Measurements from ENCODE around the gene TNFRSF1B. TPM values are rescaled to one million over a fixed set of nuclear protein-coding genes. Genes with fewer than 3 reads are reported as not detected.
"Not testable (repeated sequence)": the region's sequence is repeated elsewhere in the genome, so short reads cannot be mapped to it uniquely, and the experiment has no call there.

The TNFRSF1B gene
- total RNA-seq, 1 experiment from 2014 or later = 3.5 TPM

DNA sequence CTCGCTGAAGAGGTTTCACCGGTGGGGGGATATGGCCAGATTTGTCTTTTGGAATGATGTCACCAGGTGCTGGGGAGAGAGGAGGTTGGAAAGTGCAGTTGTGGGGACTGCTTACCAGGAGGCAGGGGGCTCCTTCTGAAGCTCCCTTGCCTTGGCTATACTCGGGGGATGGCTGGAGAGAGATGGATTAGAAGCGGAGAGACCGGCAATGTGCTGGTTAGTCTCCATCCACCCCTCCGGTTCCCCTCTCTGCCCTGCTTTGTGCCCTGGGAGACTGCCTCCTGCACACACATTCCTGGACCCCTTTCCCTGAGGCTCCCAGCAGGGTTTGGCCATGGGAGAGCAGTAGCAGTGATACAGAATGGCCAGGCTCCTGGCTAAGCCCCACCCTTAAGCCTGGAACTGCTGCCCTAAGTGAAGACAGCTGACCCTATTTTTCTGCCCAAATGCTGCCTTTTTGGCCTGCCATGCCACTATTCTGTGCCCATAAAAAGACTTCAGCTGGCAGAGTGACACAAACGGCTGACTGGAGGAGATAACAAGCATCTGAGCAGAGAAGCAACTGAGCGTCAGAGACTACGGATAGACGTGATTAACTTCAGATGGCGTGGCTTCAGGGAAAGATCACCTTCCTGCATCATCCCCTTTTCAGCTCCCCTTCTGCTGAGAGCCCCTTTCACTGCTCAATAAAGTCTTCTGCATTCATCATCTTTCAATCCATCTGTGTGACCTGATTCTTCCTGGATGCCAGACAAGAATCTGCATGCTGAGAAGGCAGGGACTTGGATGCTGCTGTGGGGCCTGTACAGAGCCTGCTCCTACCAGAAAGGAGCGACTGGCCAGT, 48.5 kb downstream of the TNFRSF1B start:
- TF ChIP-seq, protein P1, sequence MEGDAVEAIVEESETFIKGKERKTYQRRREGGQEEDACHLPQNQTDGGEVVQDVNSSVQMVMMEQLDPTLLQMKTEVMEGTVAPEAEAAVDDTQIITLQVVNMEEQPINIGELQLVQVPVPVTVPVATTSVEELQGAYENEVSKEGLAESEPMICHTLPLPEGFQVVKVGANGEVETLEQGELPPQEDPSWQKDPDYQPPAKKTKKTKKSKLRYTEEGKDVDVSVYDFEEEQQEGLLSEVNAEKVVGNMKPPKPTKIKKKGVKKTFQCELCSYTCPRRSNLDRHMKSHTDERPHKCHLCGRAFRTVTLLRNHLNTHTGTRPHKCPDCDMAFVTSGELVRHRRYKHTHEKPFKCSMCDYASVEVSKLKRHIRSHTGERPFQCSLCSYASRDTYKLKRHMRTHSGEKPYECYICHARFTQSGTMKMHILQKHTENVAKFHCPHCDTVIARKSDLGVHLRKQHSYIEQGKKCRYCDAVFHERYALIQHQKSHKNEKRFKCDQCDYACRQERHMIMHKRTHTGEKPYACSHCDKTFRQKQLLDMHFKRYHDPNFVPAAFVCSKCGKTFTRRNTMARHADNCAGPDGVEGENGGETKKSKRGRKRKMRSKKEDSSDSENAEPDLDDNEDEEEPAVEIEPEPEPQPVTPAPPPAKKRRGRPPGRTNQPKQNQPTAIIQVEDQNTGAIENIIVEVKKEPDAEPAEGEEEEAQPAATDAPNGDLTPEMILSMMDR (IDR thresholded peaks at IDR 0.05; ENCODE audit: insufficient read depth in 1 of 2, low read depth in 1 of 2, low read length in 1 of 2, severe bottlenecking in 1 of 2, unreplicated experiment in 1 of 2) = no peak
- Mint-ChIP-seq H3K27ac (ENCODE audit: unreplicated experiment) (no peak overlapping the region), H3K4me3 (ENCODE audit: unreplicated experiment) (no peak overlapping the region), H3K4me1 (ENCODE audit: low read depth, unreplicated experiment) (no peaks in the 10 kb centered on the region), H3K9me3 (ENCODE audit: unreplicated experiment) (no peaks in the 10 kb centered on the region), H3K36me3 (ENCODE audit: insufficient read depth, unreplicated experiment) (no peaks in the 10 kb centered on the region), H3K27me3 (ENCODE audit: insufficient read depth, unreplicated experiment) (peaks cover 6% of the 10 kb centered on the region)
- POLR2A ChIA-PET = no interaction called here
- Histone ChIP-seq H3K4me1 (peaks cover 8% of the 10 kb centered on the region), H3K36me3 (ENCODE audit: control insufficient read depth, insufficient read depth, low read length) (no peaks in the 10 kb centered on the region), H3K27me3 (replicated peaks; ENCODE audit: control insufficient read depth, insufficient read depth, low read length) (no peaks in the 10 kb centered on the region), H3K4me3 (ENCODE audit: low read depth, low read length) (no peak overlapping the region), H3K9me3 (no peaks in the 10 kb centered on the region)
- DNase-seq = no peak
- intact Hi-C loops (cut with micrococcal nuclease; ENCODE audit: unreplicated experiment) = no loop called here
- BruUV-seq (replicated peaks) = no TSS peak
- CTCF ChIA-PET = no interaction called here

DNA sequence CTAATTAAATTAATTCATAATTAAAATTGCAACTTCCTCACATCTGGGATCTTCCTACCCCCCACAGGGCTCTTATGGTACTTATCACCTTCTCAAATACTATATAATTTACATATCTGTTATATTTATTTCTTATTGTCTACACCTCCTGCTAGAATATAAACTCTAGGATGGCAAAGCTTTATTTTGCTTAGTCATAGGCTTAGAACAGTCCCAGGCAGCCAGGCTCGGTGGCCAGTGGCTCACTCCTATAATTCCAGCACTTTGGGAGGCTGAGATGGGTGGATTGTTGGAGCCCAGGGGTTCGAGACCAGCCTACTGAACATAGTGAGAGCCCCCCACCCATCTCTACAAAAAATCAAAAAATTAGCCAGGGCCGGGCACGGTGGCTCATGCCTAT, 53.0 kb downstream of the TNFRSF1B start:
- ChIA-PET CTCF (no interaction called here), POLR2A (no interaction called here)
- H3K9me3 ChIP-seq = no peaks in the 10 kb centered on the region
- DNase-seq = no peak
- H3K4me1 Mint-ChIP-seq (ENCODE audit: low read depth, unreplicated experiment) = no peaks in the 10 kb centered on the region
- H3K4me3 Mint-ChIP-seq (ENCODE audit: unreplicated experiment) = no peak overlapping the region
- H3K9me3 Mint-ChIP-seq (ENCODE audit: unreplicated experiment) = peaks cover 10% of the 10 kb centered on the region
- TF ChIP-seq, protein P1 (IDR thresholded peaks at IDR 0.05; ENCODE audit: insufficient read depth in 1 of 2, low read depth in 1 of 2, low read length in 1 of 2, severe bottlenecking in 1 of 2, unreplicated experiment in 1 of 2) = no peak
- H3K4me3 ChIP-seq (ENCODE audit: low read depth, low read length) = no peak overlapping the region
- no peaks in the 10 kb centered on the region for H3K36me3 ChIP-seq (ENCODE audit: control insufficient read depth, insufficient read depth, low read length)
- no TSS peak for BruUV-seq (replicated peaks)
- H3K36me3 Mint-ChIP-seq (ENCODE audit: insufficient read depth, unreplicated experiment) = no peaks in the 10 kb centered on the region
- no peak overlapping the region for H3K27ac Mint-ChIP-seq (ENCODE audit: unreplicated experiment)
- intact Hi-C loops (cut with micrococcal nuclease; ENCODE audit: unreplicated experiment) = no loop called here
- no peaks in the 10 kb centered on the region for H3K27me3 ChIP-seq (replicated peaks; ENCODE audit: control insufficient read depth, insufficient read depth, low read length)
- H3K27me3 Mint-ChIP-seq (ENCODE audit: insufficient read depth, unreplicated experiment) = no peaks in the 10 kb centered on the region
- peaks cover 8% of the 10 kb centered on the region for H3K4me1 ChIP-seq

DNA sequence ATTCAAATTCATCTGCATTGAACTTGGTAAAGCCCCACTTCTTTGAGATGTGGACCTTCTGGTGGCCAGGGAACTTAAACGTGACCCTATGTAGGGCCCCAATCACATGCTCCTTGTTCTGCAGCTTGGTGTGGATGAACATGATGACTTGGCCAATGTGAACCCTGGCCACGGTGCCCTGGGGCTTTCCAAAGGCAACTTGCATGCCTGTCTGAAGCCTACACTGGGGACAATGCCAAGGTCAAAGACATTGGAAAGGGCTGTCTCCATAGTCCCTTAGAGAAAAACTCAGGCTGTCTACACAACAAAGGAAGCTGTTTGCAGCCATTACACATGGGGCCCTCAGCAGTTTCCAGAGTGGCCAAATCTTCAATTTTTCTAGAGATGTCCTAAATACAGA, 54.1 kb downstream of the TNFRSF1B start:
- Mint-ChIP-seq H3K4me3 (ENCODE audit: unreplicated experiment) (no peak overlapping the region), H3K27me3 (ENCODE audit: insufficient read depth, unreplicated experiment) (no peaks in the 10 kb centered on the region), H3K27ac (ENCODE audit: unreplicated experiment) (no peak overlapping the region), H3K9me3 (ENCODE audit: unreplicated experiment) (peaks cover 10% of the 10 kb centered on the region), H3K36me3 (ENCODE audit: insufficient read depth, unreplicated experiment) (no peaks in the 10 kb centered on the region), H3K4me1 (ENCODE audit: low read depth, unreplicated experiment) (no peaks in the 10 kb centered on the region)
- DNase-seq = no peak
- Histone ChIP-seq H3K9me3 (no peaks in the 10 kb centered on the region), H3K4me3 (ENCODE audit: low read depth, low read length) (no peak overlapping the region), H3K27me3 (replicated peaks; ENCODE audit: control insufficient read depth, insufficient read depth, low read length) (no peaks in the 10 kb centered on the region), H3K4me1 (peaks cover 8% of the 10 kb centered on the region), H3K36me3 (ENCODE audit: control insufficient read depth, insufficient read depth, low read length) (no peaks in the 10 kb centered on the region)
- BruUV-seq (replicated peaks) = no TSS peak
- POLR2A ChIA-PET = no interaction called here
- TF ChIP-seq, protein P1 (IDR thresholded peaks at IDR 0.05; ENCODE audit: insufficient read depth in 1 of 2, low read depth in 1 of 2, low read length in 1 of 2, severe bottlenecking in 1 of 2, unreplicated experiment in 1 of 2) = no peak
- CTCF ChIA-PET = no interaction called here
- intact Hi-C loops (cut with micrococcal nuclease; ENCODE audit: unreplicated experiment) = no loop called here

DNA sequence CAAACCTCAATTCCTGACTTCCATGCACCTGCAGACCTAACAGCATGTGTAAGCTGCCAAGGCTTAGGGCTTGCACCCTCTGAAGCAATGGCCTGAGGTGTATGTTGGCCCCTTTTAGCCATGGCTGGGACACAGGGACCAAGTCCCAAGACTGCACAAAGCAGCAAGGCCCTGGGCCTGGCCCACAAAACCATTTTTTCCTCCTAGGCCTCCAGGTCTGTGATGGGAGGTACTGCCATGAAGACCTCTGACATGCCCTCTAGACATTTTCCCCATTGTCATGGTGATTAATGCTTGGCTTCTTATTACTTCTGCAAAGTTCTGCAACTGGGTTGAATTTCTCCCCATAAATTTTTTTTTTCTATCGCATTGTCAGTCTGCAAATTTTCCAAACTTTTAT, 55.9 kb downstream of the TNFRSF1B start:
- H3K27me3 Mint-ChIP-seq (ENCODE audit: insufficient read depth, unreplicated experiment); H3K9me3 ChIP-seq; H3K27me3 ChIP-seq (replicated peaks; ENCODE audit: control insufficient read depth, insufficient read depth, low read length); H3K4me1 ChIP-seq; H3K27ac Mint-ChIP-seq (ENCODE audit: unreplicated experiment); DNase-seq; H3K4me1 Mint-ChIP-seq (ENCODE audit: low read depth, unreplicated experiment); CTCF ChIA-PET; H3K9me3 Mint-ChIP-seq (ENCODE audit: unreplicated experiment); H3K36me3 Mint-ChIP-seq (ENCODE audit: insufficient read depth, unreplicated experiment); H3K36me3 ChIP-seq (ENCODE audit: control insufficient read depth, insufficient read depth, low read length); H3K4me3 Mint-ChIP-seq (ENCODE audit: unreplicated experiment); intact Hi-C loops (cut with micrococcal nuclease; ENCODE audit: unreplicated experiment); POLR2A ChIA-PET; BruUV-seq (replicated peaks); H3K4me3 ChIP-seq (ENCODE audit: low read depth, low read length): not testable (repeated sequence)

DNA sequence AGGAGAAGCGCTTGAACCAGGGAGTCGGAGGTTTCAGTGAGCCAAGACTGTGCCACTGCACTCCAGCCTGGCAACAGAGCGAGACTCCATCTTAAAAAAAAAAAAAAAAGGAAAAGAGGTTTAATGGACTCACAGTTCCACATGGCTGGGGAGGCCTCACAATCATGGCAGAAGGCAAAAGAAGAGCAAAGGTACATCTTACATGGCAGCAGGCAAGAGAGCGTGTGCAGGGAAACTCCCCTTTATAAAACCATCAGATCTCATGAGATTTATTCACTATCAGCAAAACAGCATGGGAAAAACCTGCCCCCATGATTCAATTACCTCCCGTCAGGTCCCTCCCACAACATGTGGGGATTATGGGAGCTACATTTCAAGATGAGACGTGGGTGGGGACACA, 57.3 kb downstream of the TNFRSF1B start:
- H3K4me3 ChIP-seq (ENCODE audit: low read depth, low read length); H3K9me3 ChIP-seq; intact Hi-C loops (cut with micrococcal nuclease; ENCODE audit: unreplicated experiment); H3K27me3 Mint-ChIP-seq (ENCODE audit: insufficient read depth, unreplicated experiment); CTCF ChIA-PET; DNase-seq; BruUV-seq (replicated peaks); POLR2A ChIA-PET; H3K4me1 Mint-ChIP-seq (ENCODE audit: low read depth, unreplicated experiment); H3K27me3 ChIP-seq (replicated peaks; ENCODE audit: control insufficient read depth, insufficient read depth, low read length); H3K4me1 ChIP-seq; H3K27ac Mint-ChIP-seq (ENCODE audit: unreplicated experiment); H3K4me3 Mint-ChIP-seq (ENCODE audit: unreplicated experiment); H3K36me3 ChIP-seq (ENCODE audit: control insufficient read depth, insufficient read depth, low read length); H3K9me3 Mint-ChIP-seq (ENCODE audit: unreplicated experiment); H3K36me3 Mint-ChIP-seq (ENCODE audit: insufficient read depth, unreplicated experiment): not testable (repeated sequence)

Measured in Caco-2 (cell line).